Muscle layer of colon (tissue), 2 donors: ENCODE data around the gene TRAM2.

Source experiments
- H3K27ac ChIP-seq: one replicate; pipeline ENCODE4 v1.7.0; 2013; ENCODE audit warnings: low read depth, mild to moderate bottlenecking, low read length, moderate library complexity
- H3K27me3 ChIP-seq, 2 donors: one replicate each; pipeline ENCODE4 v1.7.0; 2013; ENCODE audit warnings: low read length in 2 of 2, mild to moderate bottlenecking in 2 of 2; ENCODE audit not compliant: insufficient read depth in 2 of 2, control insufficient read depth in 1 of 2
- H3K36me3 ChIP-seq: one replicate; pipeline ENCODE4 v1.7.0; 2013; ENCODE audit warnings: mild to moderate bottlenecking, low read length; ENCODE audit not compliant: insufficient read depth
- H3K4me1 ChIP-seq: one replicate; pipeline ENCODE4 v1.7.0; 2013; ENCODE audit warnings: mild to moderate bottlenecking, low read length; ENCODE audit not compliant: insufficient read depth
- H3K4me3 ChIP-seq, 2 donors: one replicate each; pipeline ENCODE4 v1.7.0; 2013; ENCODE audit warnings: low read length in 2 of 2, low read depth in 1 of 2, mild to moderate bottlenecking in 1 of 2, moderate library complexity in 1 of 2
- H3K9ac ChIP-seq: one replicate; pipeline ENCODE4 v1.7.0; 2013; ENCODE audit warnings: low read length
- H3K9me3 ChIP-seq: one replicate; pipeline ENCODE4 v1.7.0; 2013; ENCODE audit warnings: mild to moderate bottlenecking, low read length
- donor health status: abdominal sarcoma.
- donor health status: Adenocarcinoma of cecum.

TRAM2 gene

DNA sequence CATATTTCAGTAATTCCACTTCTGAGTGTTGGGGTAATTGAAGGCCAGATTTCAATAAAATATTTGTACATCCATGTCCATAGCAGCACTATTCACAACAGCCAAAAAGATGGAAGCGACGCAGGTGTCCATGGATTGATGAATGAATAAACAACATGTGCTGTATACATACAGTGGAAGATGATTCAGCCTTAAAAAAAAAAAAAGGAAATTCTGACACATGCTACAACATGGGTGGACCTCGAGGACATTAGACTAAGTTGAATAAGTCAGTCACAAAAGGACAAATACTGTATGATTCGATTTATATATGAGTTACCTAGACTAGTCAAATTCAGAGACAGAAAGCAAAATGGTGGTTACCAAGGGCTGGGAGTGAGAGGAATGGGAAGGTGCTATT lies 57.2 kb downstream of the TRAM2 start:
- H3K9ac ChIP-seq: no peak overlapping the region

DNA sequence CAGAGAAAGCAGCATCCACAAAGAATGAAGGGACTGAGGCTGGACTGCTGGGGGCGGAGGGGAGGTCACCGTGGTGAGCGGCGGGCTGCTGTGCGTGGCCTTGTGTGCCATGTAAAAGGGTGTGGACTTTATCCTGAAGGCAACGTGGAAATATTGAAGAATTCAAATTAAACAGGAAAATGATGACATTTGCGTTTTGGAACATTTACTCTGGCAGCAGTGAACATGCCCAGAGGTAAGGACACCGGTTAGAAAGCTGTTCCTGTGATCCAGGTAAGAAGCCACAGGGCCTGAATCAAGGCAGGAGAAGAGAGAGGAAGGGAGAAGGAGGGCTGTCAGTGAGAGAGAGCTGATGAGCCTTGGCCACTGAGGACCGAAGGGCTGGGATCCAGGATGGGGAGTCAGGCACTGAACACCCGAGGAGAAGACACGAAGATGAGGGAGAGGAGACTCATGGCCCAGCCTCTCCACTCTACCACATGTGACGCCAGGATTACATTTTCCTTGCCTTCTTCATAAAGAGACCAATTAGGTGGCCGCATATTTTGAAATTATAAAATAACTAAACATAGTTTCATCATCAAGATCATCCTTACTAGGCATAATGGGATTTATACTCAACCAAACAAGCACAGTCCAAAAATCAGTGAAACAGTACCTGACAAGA lies 58.4 kb downstream of the TRAM2 start:
- no peaks in the 10 kb centered on the region for H3K9me3 ChIP-seq
- no peaks in the 10 kb centered on the region for H3K27me3 ChIP-seq
- peaks cover 61% of the 10 kb centered on the region for H3K4me1 ChIP-seq
- H3K27ac ChIP-seq: peak overlapping the region; percentile 79
- H3K4me3 ChIP-seq: peak overlapping the region in 1 of 2 donors; percentile 37
- peaks cover 17% of the 10 kb centered on the region for H3K36me3 ChIP-seq
- peak overlapping the region; percentile 72 for H3K9ac ChIP-seq

More for the DNA sequence above, 57.2 kb downstream of the TRAM2 start:
- peaks cover 13% of the 10 kb centered on the region for H3K36me3 ChIP-seq
- no peak overlapping the region for H3K27ac ChIP-seq
- H3K4me3 ChIP-seq: no peak overlapping the region
- H3K4me1 ChIP-seq: peaks cover 55% of the 10 kb centered on the region
- H3K9me3 ChIP-seq: no peaks in the 10 kb centered on the region
- no peaks in the 10 kb centered on the region for H3K27me3 ChIP-seq

DNA sequence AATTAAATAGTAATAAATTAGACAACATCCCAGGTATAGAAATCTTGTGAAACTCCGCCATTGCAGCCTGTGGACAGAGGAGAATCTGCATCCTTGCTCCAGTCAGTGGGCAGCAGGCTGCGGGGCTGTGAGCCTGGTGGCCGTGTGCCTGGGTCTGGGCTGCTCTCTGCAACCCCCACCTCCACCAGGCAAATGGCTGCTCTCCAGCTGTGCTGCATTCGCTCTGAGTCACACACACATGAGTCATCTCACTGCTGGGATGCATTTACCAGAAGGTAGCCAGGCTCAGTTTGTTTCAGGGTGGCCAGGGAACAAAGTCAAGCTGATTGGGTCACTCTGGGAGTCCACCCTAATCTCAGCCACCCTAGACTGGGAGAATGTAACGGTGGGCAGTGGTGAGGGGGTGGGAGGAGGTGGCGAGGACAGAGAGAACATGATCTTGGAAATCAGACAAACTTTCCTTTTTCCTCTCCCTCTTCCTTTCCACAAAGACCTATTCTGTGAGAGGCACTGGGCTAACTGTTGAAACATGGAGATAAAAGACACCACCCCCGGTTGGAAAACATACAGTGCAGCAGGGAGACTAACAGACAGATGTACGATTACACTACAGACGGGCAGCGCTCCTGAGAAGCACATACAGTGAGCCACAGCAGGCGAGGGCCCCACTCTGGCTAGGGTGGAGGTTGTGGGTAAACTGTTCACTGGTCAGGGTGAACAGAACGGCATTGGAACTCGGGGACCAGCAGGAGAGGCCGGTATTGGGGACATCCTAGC lies 59.2 kb downstream of the TRAM2 start:
- Histone ChIP-seq H3K4me3 (peak overlapping the region in 1 of 2 donors; percentile 37), H3K27ac (peak overlapping the region; percentile 79), H3K9ac (peak overlapping the region; percentile 72), H3K4me1 (peaks cover 66% of the 10 kb centered on the region), H3K9me3 (no peaks in the 10 kb centered on the region), H3K27me3 (no peaks in the 10 kb centered on the region), H3K36me3 (peaks cover 17% of the 10 kb centered on the region)

DNA sequence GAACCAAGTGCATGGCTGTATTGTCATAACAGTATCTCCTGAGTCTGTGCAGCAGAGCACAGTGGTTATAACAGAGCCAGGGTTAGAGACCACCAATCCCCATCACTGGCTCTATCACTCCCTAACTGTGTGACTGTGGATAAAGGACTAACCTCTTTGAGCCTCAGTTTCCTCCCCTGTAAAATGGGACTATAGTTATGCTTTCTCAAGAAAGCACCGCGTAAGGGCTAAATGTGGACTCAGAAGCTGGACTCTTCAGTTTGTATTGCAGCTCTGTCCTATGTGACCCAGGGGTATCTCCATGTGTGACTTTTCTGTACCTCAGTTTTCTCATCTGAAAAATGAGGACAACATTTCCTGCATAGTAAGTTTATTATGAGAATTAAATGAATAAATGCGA lies 59.9 kb downstream of the TRAM2 start:
- H3K27ac ChIP-seq: no peak overlapping the region
- peaks cover 17% of the 10 kb centered on the region for H3K36me3 ChIP-seq
- no peak overlapping the region for H3K9ac ChIP-seq
- H3K4me1 ChIP-seq: peaks cover 66% of the 10 kb centered on the region
- no peaks in the 10 kb centered on the region for H3K27me3 ChIP-seq
- H3K4me3 ChIP-seq: no peak overlapping the region
- H3K9me3 ChIP-seq: no peaks in the 10 kb centered on the region

DNA sequence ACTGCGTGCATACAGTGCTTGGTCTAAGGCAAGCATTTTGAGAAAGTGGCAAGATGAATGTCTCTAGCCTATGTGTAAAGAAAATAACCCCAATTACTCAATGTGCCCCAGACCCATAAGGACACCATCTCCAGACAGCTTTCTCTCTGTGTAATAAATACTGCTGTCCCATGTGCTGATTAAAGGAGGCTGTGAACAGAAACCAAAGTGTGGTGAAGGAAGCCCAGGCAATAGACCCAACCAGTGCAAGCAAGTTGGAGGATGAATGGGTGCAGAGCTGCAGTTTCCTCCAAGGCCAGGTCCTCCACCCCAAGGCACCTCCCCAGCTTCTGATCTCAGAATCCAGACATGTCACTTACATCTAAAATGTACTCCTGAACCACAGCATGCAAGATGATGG lies 60.6 kb downstream of the TRAM2 start:
- Histone ChIP-seq H3K27ac (no peak overlapping the region), H3K27me3 (no peaks in the 10 kb centered on the region), H3K9ac (no peak overlapping the region), H3K9me3 (no peaks in the 10 kb centered on the region), H3K4me3 (no peak overlapping the region), H3K4me1 (peaks cover 70% of the 10 kb centered on the region), H3K36me3 (peaks cover 17% of the 10 kb centered on the region)

DNA sequence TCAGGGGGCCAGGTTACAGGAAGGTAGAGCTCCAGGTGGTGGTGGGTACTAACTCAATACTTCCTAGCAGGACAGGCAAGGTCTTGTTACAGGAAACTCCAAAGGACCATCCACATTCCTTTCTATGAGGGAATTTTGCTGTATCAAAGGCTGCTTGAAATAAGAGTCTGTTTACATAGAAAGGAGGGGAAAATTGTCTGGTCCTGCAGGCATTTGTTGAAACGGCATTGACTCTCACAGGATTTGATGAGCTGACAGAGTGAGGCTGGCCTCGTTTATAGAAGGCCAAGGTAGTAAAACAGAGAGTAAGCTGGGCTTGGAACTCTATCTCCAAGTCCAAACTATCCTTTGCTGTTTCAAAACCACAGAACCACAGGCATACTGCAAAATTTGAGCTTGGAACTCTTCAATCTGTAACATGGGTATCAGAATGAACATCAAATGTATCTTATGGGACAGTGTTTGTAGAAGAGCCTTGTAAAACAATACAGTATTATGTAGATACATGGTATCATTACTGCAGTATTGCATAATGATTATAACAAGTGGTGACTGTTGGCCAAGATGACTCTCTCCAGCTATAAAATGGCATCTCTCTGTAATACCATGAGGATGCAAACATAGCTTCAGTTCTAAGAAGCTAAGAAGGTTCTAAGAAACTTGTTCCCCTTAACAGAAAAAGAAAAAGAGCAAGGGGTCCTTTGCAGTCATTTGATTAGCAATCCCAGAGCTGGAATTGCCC lies 61.5 kb downstream of the TRAM2 start:
- peaks cover 17% of the 10 kb centered on the region for H3K36me3 ChIP-seq
- H3K9ac ChIP-seq: no peak overlapping the region
- no peaks in the 10 kb centered on the region for H3K9me3 ChIP-seq
- no peaks in the 10 kb centered on the region for H3K27me3 ChIP-seq
- peak overlapping the region; percentile 26 for H3K27ac ChIP-seq
- no peak overlapping the region for H3K4me3 ChIP-seq
- peaks cover 70% of the 10 kb centered on the region for H3K4me1 ChIP-seq

DNA sequence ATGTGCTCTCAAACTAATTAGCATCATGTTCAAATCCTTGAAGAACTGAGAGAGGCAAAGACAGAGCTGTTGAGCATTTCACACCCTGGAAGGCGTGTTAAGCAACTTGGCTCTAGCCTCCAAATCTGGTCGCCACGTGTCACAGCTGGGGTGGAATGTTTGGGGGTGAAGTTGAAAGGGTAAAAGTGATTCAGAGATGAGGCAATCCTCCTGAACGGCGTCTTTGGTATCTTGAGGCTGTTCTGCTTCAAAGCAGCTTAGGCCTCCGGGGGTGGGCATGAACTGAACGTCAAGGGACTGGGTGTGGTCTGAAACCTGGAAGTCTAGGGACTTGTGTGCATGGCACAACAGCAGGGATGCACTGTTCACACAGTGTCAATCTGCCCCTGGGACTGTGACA lies 62.3 kb downstream of the TRAM2 start:
- no peaks in the 10 kb centered on the region for H3K27me3 ChIP-seq
- H3K9me3 ChIP-seq: no peaks in the 10 kb centered on the region
- H3K27ac ChIP-seq: peak overlapping the region; percentile 16
- H3K4me1 ChIP-seq: peaks cover 70% of the 10 kb centered on the region
- peaks cover 22% of the 10 kb centered on the region for H3K36me3 ChIP-seq
- H3K9ac ChIP-seq: no peak overlapping the region
- H3K4me3 ChIP-seq: no peak overlapping the region

DNA sequence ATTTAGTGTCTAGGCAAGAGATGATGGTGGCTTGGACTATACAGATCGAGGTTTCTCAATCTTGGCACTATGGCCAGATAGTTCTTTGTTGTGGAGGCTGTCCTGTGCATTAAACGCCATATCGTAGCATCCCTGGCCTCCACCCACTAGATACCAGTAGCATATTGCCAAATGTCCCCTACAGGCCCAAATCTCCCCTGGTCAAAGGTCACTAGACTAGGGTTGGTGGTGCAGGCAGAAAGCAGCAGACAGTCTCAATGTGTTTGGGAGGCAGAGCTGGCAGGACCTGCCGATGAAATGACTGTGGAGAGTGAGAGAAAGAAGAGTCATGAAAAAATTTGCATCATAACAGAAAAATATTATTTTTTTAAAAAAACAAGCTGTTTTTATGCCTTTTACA lies 63.0 kb downstream of the TRAM2 start:
- Histone ChIP-seq H3K9me3 (no peaks in the 10 kb centered on the region), H3K4me1 (peaks cover 67% of the 10 kb centered on the region), H3K27ac (no peak overlapping the region), H3K27me3 (no peaks in the 10 kb centered on the region), H3K4me3 (no peak overlapping the region), H3K9ac (no peak overlapping the region), H3K36me3 (peaks cover 29% of the 10 kb centered on the region)

DNA sequence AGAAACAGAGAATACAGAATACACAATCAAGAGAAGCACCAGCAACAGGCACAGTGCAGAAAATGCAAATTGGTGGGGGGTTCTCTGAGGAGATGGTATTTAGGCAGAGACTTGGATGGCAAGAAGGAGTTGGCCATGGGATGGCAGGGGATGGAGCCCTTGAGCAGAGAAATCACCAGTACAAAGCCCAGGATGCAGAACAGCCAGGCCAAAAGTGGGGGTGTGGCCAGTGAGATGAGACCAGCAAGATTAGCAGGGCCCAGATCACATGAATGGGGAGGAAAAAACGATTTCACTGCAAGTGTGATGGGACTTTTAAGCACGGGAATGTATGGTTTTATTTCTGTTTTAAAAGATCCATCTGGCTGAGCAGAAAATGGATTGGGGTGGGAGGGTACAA lies 63.4 kb downstream of the TRAM2 start:
- Histone ChIP-seq H3K36me3 (peaks cover 31% of the 10 kb centered on the region), H3K9ac (no peak overlapping the region), H3K27ac (no peak overlapping the region), H3K4me1 (peaks cover 63% of the 10 kb centered on the region), H3K27me3 (no peaks in the 10 kb centered on the region), H3K4me3 (no peak overlapping the region), H3K9me3 (no peaks in the 10 kb centered on the region)

DNA sequence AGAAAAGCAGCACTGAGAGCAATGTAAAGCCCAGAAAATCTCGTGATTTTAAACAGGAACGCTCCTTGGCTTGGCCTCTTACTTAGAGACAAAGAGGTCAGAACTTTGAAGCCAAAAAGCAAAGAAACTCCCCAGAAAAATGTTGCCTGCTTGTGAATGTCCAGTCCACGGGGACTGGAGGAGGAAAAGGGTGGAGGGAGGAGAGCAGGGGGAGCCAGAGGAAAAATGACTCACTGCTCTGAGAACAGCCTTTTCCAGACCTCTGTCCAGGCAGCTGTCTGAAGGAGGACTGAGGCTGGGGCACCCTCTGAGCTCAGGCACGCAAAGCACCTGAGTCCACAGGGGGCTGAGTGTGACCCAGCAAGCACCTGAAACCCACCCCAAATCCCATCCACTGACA lies 64.7 kb downstream of the TRAM2 start:
- peaks cover 42% of the 10 kb centered on the region for H3K36me3 ChIP-seq
- no peak overlapping the region for H3K9ac ChIP-seq
- peak overlapping the region; percentile 65 for H3K27ac ChIP-seq
- H3K9me3 ChIP-seq: no peaks in the 10 kb centered on the region
- H3K4me3 ChIP-seq: no peak overlapping the region
- H3K27me3 ChIP-seq: no peaks in the 10 kb centered on the region
- H3K4me1 ChIP-seq: peaks cover 54% of the 10 kb centered on the region

DNA sequence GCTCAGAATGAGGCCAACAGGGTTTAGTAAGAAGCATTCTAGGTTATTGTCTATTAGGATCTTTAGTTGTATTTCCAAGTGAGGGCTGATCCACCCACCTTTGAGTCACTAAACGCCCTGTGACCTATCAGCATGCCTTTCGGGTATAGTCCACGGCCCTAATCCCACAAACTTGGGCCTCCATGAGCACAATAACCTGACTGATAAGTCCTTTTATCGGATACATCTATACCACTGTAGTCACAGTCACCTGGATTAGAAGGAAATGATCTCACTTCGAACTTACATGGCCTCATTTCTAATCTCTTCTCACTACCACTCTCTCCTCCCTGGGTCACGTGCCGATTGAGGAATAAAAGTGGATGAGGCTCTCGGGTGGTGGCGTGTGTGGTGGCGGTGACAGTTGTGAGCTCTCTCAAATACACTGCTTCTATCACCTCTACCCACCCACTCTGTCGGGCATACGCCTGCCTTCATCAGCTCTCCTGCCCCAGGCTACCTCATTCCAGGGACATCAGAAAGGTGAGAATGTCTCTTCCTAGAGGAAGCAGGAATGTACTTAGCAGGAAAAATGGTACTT lies 65.2 kb downstream of the TRAM2 start:
- H3K4me3 ChIP-seq: no peak overlapping the region
- H3K9me3 ChIP-seq: no peaks in the 10 kb centered on the region
- no peaks in the 10 kb centered on the region for H3K27me3 ChIP-seq
- H3K9ac ChIP-seq: no peak overlapping the region
- H3K27ac ChIP-seq: peak overlapping the region; percentile 65
- peaks cover 47% of the 10 kb centered on the region for H3K36me3 ChIP-seq
- peaks cover 48% of the 10 kb centered on the region for H3K4me1 ChIP-seq
